GM12872 (cell line): ENCODE measurements around the gene GDF7.

Source experiments
- CTCF ChIP-seq: IDR thresholded peaks from 3 replicates; pipeline ENCODE4 v1.5.1; 2011; ENCODE audit warnings: low read depth, mild to moderate bottlenecking, low read length, moderate library complexity; ENCODE audit not compliant: insufficient read depth

GDF7 gene

GRCh38 chr2:20666005-20666303, 990 bp upstream of the GDF7 start:
- no peak for TF ChIP-seq CTCF

GRCh38 chr2:20667151-20667530, 197 bp downstream of the GDF7 start:
- TF ChIP-seq CTCF: no peak

- TF ChIP-seq CTCF: no peak
Observed at GRCh38 chr2:20667531-20668401, 822 bp downstream of the GDF7 start.

- no peak for TF ChIP-seq CTCF
Observed at GRCh38 chr2:20668451-20668850, 1.5 kb downstream of the GDF7 start.

GRCh38 chr2:20668871-20669475, 2.0 kb downstream of the GDF7 start:
- no peak for TF ChIP-seq CTCF

GRCh38 chr2:20669562-20670314, 2.8 kb downstream of the GDF7 start:
- no peak for TF ChIP-seq CTCF

- no peak for TF ChIP-seq CTCF
Observed at GRCh38 chr2:20670315-20671035, 3.5 kb downstream of the GDF7 start.
